Adrenal gland (tissue), 12 donors: ENCODE results near the gene MYEF2. TPM values are rescaled to one million over a fixed set of nuclear protein-coding genes. Genes with fewer than 3 reads are reported as not detected.

Source experiments
- DNase-seq, 7 donors: peaks; one replicate each; pipeline ENCODE4 v3.0.0-alpha.2; 2019 to 2020
- H3K27ac ChIP-seq, 5 donors: fragments of 200-600 bp; sonication (generic) in 4 of 5; 1 replicate in 3 of 5; 2 replicates in 2 of 5; pipeline versions ENCODE4 v1.5.1 to v1.8.0; 2016 to 2020; ENCODE audit warnings: mild to moderate bottlenecking in 1 of 5
- H3K27me3 ChIP-seq: fragments of 200-600 bp; 2 replicates; pipeline ENCODE4 v1.8.0; 2021
- H3K36me3 ChIP-seq, 2 donors: fragments of 200-600 bp; replicated peaks in 1 of 2; 1 replicate in 1 of 2; 2 replicates in 1 of 2; pipeline versions ENCODE4 v1.5.1 to v1.8.0; 2018 to 2022
- H3K4me1 ChIP-seq, 2 donors: fragments of 200-600 bp; replicated peaks in 1 of 2; 1 replicate in 1 of 2; 2 replicates in 1 of 2; pipeline versions ENCODE4 v1.5.1 to v1.8.0; 2018 to 2021
- H3K4me3 ChIP-seq, 4 donors: fragments of 200-600 bp; sonication (generic) in 3 of 4; one replicate each; pipeline ENCODE4 v1.5.1; 2016 to 2018
- H3K9me3 ChIP-seq, 3 donors: fragments of 200-600 bp; sonication (generic) in 1 of 3; replicated peaks in 1 of 3; 1 replicate in 2 of 3; 2 replicates in 1 of 3; pipeline versions ENCODE4 v1.5.1 to v1.8.0; 2016 to 2021
- POLR2A ChIP-seq, 2 donors: fragments of 450-650 bp; IDR thresholded peaks; one replicate each; pipeline ENCODE4 v1.6.1; 2017; ENCODE audit warnings: antibody characterized with exemption in 2 of 2, mild to moderate bottlenecking in 2 of 2, moderate library complexity in 1 of 2
- WGBS, 4 donors: extraction: QIAGEN DNeasy Blood & Tissue Kit in 2 of 4; methylation state at CpG; one replicate each; pipeline versions ENCODE4 v1.1.5 to v1.1.7; 2013 to 2017; 5-methylcytosine and 5-hydroxymethylcytosine counted together
- intact Hi-C, 2 donors: fragments of 100-400 bp; cut with DNase I; formaldehyde crosslinking; loops; one replicate each; pipeline versions ENCODE4 v1.14.1 to v1.15.0; 2022 to 2023
- polyA plus RNA-seq, 3 donors: library from polyadenylated mRNA; stranded (reverse); fragments of 200-250 nt in 2 of 3; fragments of 350-450 nt in 1 of 3; fragmentation: Illumina TruSeq in 1 of 3; extraction: RNeasy Lipid Tissue Mini Kit (QIAGEN cat#74804) in 1 of 3; gene quantifications; one replicate each; pipeline ENCODE4 v1.2.3, GENCODE V29; 2013 to 2014
- total RNA-seq, 9 donors: library from RNA; depleted of rRNA in 4 of 9; stranded (reverse); fragments of >200 nt in 4 of 9; fragments of 120-200 nt in 1 of 9; fragmentation: NEBNext Ultra II Directional in 1 of 9; extraction: Animal tissue kit (Norgen Biotek cat#: 25700) in 1 of 9; gene quantifications; one replicate each; pipeline versions ENCODE4 v1.1.0 to v1.2.4, GENCODE V29; 2013 to 2023
- TF ChIP-seq, protein P1 (sequence below), 6 experiments: fragments of 450-650 bp in 4 of 6; fragments of 200-600 bp in 2 of 6; sonication (generic) in 1 of 6; IDR thresholded peaks; 1 replicate in 5 of 6; 2 replicates in 1 of 6; pipeline versions ENCODE4 v1.5.1 to v1.8.0; 2016 to 2021; ENCODE audit warnings: antibody characterized with exemption in 6 of 6, mild to moderate bottlenecking in 2 of 6, moderate library complexity in 1 of 6
- donor health status: healthy with polysubstance abuse.
- donor health status: Bipolar disorder and iron deficiency.
- donor health status: DM: yes; HTN: yes; CAD: no.
- donor health status: DM: no; HTN: no; CAD: no.
- donor health status: DM: no; HTN: no; CAD: no.
- donor health status: DM: yes; HTN: yes; CAD: no.

The MYEF2 gene
- total and polyA plus RNA-seq, 12 donors = 5.9 to 57.0 (median 35.2) TPM

- no peak for TF ChIP-seq POLR2A (IDR thresholded peaks at IDR 0.05)
- TF ChIP-seq, protein P1, sequence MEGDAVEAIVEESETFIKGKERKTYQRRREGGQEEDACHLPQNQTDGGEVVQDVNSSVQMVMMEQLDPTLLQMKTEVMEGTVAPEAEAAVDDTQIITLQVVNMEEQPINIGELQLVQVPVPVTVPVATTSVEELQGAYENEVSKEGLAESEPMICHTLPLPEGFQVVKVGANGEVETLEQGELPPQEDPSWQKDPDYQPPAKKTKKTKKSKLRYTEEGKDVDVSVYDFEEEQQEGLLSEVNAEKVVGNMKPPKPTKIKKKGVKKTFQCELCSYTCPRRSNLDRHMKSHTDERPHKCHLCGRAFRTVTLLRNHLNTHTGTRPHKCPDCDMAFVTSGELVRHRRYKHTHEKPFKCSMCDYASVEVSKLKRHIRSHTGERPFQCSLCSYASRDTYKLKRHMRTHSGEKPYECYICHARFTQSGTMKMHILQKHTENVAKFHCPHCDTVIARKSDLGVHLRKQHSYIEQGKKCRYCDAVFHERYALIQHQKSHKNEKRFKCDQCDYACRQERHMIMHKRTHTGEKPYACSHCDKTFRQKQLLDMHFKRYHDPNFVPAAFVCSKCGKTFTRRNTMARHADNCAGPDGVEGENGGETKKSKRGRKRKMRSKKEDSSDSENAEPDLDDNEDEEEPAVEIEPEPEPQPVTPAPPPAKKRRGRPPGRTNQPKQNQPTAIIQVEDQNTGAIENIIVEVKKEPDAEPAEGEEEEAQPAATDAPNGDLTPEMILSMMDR (IDR thresholded peaks at IDR 0.05) = no peak
- intact Hi-C loops = no loop called here
- H3K27me3 ChIP-seq = no peaks in the 10 kb centered on the region
- H3K4me3 ChIP-seq = no peak overlapping the region
- H3K36me3 ChIP-seq = no peaks in the 10 kb centered on the region
- 72 to 81% (median 75%) methylated on average over 6 of the region's 6 CpGs for WGBS, 4 donors
- no peak for DNase-seq
- no peaks in the 10 kb centered on the region for H3K9me3 ChIP-seq
- no peaks in the 10 kb centered on the region for H3K4me1 ChIP-seq
- H3K27ac ChIP-seq = no peak overlapping the region
Measured at GRCh38 chr15:48101376-48101961, 76.6 kb downstream of the MYEF2 start.

DNA sequence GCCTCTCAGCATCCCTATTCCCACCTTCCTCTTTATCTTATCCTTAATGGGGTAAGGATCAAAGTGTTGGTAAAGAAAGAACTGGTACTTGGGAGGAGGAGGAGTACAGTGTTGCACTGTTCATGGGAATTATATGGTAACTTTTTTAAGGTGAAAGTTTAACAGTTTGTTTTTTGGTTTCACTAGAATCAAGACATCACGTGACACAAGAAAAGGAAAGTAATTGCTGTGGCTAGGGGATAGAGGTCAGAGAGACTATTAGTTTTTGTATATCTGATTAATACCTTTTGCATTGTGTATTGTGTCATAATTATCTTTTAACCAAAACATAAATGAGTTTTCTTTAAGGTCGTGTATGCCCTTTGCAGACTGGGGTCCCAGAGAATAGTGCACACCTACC is 80.8 kb downstream of the MYEF2 start:
- DNase-seq = no peak
- intact Hi-C loops = no loop called here
- H3K36me3 ChIP-seq = no peaks in the 10 kb centered on the region
- TF ChIP-seq, protein P1 (IDR thresholded peaks at IDR 0.05) = no peak
- TF ChIP-seq POLR2A (IDR thresholded peaks at IDR 0.05) = no peak
- H3K27ac ChIP-seq = no peak overlapping the region
- H3K4me1 ChIP-seq = no peaks in the 10 kb centered on the region
- no peaks in the 10 kb centered on the region for H3K27me3 ChIP-seq
- no peaks in the 10 kb centered on the region for H3K9me3 ChIP-seq
- whole genome bisulfite sequencing, 4 donors = 57 to 75% (median 67%) methylated on average over 2 of the region's 2 CpGs
- no peak overlapping the region for H3K4me3 ChIP-seq

GRCh38 chr15:48096813-48097212 is 81.3 kb downstream of the MYEF2 start:
- Histone ChIP-seq H3K27ac (no peak overlapping the region), H3K4me1 (no peaks in the 10 kb centered on the region), H3K36me3 (no peaks in the 10 kb centered on the region), H3K27me3 (no peaks in the 10 kb centered on the region), H3K9me3 (no peaks in the 10 kb centered on the region), H3K4me3 (no peak overlapping the region)
- no peak for DNase-seq
- TF ChIP-seq, protein P1 (IDR thresholded peaks at IDR 0.05) = no peak
- no peak for TF ChIP-seq POLR2A (IDR thresholded peaks at IDR 0.05)
- 48 to 65% (median 51%) methylated on average over 2 of the region's 2 CpGs for WGBS, 4 donors
- intact Hi-C loops = no loop called here

- DNase-seq = no peak
- no peak for TF ChIP-seq POLR2A (IDR thresholded peaks at IDR 0.05)
- no peak overlapping the region for H3K27ac ChIP-seq
- H3K4me3 ChIP-seq = no peak overlapping the region
- H3K9me3 ChIP-seq = no peaks in the 10 kb centered on the region
- H3K36me3 ChIP-seq = no peaks in the 10 kb centered on the region
- 68 to 85% (median 76%) methylated on average over 4 of the region's 4 CpGs for WGBS, 4 donors
- no peaks in the 10 kb centered on the region for H3K4me1 ChIP-seq
- intact Hi-C loops = no loop called here
- H3K27me3 ChIP-seq = no peaks in the 10 kb centered on the region
Measured at GRCh38 chr15:48096355-48096786, 81.7 kb downstream of the MYEF2 start.

GRCh38 chr15:48091522-48091921 is 86.6 kb downstream of the MYEF2 start:
- no peak overlapping the region for H3K4me3 ChIP-seq
- no peak overlapping the region for H3K27ac ChIP-seq
- H3K27me3 ChIP-seq = peaks cover 3% of the 10 kb centered on the region
- WGBS, 4 donors = 73 to 83% (median 77%) methylated on average over 4 of the region's 4 CpGs
- H3K9me3 ChIP-seq = no peaks in the 10 kb centered on the region
- TF ChIP-seq, protein P1 (IDR thresholded peaks at IDR 0.05) = no peak
- no peak for TF ChIP-seq POLR2A (IDR thresholded peaks at IDR 0.05)
- DNase-seq = no peak
- H3K4me1 ChIP-seq = no peaks in the 10 kb centered on the region
- H3K36me3 ChIP-seq = no peaks in the 10 kb centered on the region
- intact Hi-C loops = no loop called here
